Heart left ventricle (tissue), 13 donors: ENCODE results near the gene CACNA1S.

Experiments
- POLR2A ChIP-seq, 2 donors: fragments of 450-650 bp; IDR thresholded peaks; one replicate each; pipeline ENCODE4 v1.6.1; 2017; ENCODE audit warnings: antibody characterized with exemption in 2 of 2, mild to moderate bottlenecking in 2 of 2, moderate library complexity in 2 of 2
- TF ChIP-seq, protein P1 (sequence below), 12 donors: fragments of 200-600 bp; sonication (generic) in 4 of 12; IDR thresholded peaks; one replicate each; pipeline versions ENCODE4 v1.5.0 to v1.8.0; 2018 to 2022; ENCODE audit warnings: antibody characterized with exemption in 12 of 12, mild to moderate bottlenecking in 5 of 12
- donor health status: ischemic (EF 13 %, LVEDD 7.1; RV severe dilation, severe dysfunction).
- donor health status: DM: no; HTN: yes; CAD: no.
- donor health status: DM: no; HTN: no; CAD: no.
- donor health status: ischemic (EF 25% LVEDD 6.9; RV normal size, moderate dysfunction).
- donor health status: ischemic (EF 25% LVEDD 5.7; RV mildly dilated, moderate dysfunction).
- donor health status: ischemic (EF 35%, LVEDD 5.7; RV mildly dilated, moderate dysfunction).
- donor health status: nonischemic (EF 11% LVEDD 7.7; RV severe dilation, severe dysfunction).
- donor health status: DM: yes; HTN: yes; CAD: no.
- donor health status: PGD.
- donor health status: ischemic (EF 29% LVEDD 5.4; RV normal size, mild dysfunction).
- donor health status: nonischemic (EF 23%, LVEDD 6.1; RV moderate dilation, normal function).

DNA sequence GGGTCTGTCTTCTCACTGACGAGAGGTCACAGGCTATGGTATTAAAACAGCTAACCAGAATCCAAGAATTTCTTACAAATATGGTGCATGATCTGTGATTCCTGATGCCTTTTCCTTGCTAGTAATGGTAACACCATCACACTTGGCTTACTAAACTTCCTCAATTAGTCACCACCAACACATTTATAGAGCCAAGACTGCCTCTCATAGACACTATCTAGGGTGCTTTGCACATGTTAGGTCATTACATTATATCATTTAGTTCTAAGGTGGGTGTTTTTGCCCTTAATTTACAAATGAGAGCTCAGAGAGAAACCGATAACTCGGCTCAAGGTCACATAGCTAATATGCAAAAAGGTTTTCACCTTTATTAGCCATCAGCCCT, 97.4 kb downstream of the CACNA1S start:
- TF ChIP-seq, protein P1, sequence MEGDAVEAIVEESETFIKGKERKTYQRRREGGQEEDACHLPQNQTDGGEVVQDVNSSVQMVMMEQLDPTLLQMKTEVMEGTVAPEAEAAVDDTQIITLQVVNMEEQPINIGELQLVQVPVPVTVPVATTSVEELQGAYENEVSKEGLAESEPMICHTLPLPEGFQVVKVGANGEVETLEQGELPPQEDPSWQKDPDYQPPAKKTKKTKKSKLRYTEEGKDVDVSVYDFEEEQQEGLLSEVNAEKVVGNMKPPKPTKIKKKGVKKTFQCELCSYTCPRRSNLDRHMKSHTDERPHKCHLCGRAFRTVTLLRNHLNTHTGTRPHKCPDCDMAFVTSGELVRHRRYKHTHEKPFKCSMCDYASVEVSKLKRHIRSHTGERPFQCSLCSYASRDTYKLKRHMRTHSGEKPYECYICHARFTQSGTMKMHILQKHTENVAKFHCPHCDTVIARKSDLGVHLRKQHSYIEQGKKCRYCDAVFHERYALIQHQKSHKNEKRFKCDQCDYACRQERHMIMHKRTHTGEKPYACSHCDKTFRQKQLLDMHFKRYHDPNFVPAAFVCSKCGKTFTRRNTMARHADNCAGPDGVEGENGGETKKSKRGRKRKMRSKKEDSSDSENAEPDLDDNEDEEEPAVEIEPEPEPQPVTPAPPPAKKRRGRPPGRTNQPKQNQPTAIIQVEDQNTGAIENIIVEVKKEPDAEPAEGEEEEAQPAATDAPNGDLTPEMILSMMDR (IDR thresholded peaks at IDR 0.05), result no peak
- no peak for TF ChIP-seq POLR2A (IDR thresholded peaks at IDR 0.05)
